Measurements from ENCODE around the gene LAMC1.
"Not testable (repeated sequence)": the region's sequence is repeated elsewhere in the genome, so short reads cannot be mapped to it uniquely, and the experiment has no call there.

LAMC1 gene

DNA sequence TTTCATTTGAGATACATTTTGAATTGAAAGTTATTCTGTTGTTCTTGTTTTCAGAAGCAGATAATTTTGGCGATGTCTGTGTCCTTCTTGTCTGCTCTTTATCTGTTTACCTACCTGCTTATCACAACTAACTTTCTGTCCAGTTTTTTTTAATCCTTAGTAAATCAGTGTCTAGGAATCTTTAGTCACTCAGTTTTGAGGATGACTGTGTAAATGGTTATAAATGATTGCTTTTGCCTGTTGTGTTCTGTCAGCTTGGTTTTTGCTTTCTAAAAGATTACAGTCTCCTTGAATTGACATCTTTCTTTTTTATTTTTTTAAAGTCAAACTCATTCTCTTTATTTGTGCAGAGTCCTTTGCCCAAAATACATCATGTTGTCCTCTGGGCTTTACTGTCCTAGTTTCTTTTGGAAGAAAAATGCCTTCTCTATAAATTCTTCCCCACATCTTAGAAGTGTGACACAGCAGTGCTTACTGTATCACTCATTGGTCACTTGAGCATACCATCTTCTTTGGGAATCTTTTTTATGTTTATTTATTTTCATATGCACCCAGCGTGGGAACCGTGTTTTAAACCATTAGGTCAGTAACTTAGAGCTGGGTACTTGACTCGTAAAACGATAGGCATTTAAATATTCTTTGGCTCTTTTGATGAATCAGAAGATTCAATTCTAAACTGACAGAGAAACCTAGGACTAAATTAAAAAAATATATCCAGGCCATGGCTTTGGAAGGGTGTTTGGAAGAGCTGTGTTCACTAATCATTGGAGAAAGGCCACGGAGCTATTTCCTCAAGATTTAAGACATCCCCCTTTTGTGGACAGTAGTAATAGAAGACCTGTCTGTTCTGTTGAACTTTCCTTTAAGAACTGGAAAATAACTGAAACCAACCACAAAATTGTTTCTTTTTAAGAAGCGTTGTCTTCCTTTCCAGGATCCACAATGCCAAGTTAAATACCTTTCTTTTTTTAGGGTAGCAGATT lies 20.9 kb downstream of the LAMC1 start:
- DNase-seq: no peak

DNA sequence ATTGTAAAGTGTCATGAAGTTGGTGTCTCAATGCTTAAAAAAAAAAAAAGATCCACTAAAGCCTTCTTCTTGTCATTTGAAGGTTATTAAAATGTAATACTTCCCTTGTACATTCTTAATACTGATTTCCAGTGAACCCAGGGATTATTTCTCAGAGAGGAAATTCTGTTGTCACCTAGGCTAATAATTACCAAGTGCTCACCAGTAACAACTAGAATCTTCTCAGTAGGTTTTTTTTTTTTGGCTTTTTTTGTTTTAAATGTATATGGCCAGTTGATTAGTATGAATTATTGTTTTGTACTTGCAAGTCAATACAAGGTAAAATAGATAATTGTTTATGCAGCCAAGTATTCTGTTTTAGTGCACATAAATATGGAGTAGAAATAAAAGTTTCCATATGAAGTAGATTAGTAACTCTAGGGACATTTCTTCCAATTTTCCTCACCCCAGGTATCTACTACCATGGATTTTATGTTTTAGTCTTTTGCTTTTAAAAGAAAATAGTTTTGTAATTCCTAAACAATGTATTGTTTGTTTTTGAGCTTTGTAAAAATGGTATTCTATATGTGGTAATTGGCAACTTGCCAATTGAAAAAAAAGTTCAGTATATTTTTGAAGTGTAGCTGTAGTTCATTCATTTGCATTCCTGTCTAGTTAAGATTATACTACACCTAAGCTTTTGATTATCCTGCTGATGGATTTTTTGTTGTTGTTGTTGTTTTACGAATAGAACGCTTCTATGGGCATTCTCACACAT lies 21.9 kb downstream of the LAMC1 start:
- no peak for DNase-seq

DNA sequence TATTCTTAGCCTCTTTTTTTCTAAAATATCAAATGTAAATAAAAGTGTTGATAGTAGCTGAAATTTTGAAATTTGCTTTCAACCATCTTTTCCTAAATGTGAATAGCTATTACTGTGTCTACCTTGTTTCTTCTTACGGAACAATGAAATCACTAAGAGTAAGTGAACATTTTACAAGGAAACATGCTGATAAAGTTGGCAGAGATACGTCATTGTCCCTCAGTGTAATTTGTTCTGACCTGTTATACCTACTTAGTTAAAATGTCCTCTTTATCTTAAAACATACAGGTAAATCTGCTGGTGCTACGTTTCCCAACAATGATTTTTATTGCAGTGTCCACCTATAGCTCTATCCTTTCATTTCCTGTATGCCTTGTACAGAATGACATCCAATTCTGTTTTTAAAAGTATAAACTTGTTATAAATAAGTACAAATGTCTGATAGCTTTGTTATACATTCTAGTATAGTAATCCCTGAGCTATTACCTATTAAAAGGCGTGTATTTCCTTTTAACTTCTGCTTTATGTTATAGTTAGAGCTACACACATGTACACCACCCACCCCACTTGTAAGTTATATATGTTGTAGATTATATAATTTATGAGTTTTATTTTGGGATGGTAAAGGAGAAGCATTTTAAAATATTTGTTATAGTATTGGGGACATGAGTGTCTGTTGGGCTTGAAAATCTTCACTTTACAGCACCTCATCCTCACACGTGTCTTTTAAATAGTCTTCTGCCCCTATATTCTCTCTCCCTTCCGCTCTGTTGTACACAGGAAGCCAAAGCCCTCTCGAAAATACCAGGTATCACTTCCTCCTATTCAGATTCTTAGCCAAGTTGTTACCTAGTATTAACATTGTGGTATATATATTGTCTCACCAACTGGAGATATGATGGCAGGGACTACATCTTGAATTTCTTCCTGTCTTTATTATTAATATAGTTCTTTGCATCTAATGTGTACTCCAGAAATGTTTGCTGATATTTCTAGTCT lies 25.2 kb downstream of the LAMC1 start:
- no peak for DNase-seq

DNA sequence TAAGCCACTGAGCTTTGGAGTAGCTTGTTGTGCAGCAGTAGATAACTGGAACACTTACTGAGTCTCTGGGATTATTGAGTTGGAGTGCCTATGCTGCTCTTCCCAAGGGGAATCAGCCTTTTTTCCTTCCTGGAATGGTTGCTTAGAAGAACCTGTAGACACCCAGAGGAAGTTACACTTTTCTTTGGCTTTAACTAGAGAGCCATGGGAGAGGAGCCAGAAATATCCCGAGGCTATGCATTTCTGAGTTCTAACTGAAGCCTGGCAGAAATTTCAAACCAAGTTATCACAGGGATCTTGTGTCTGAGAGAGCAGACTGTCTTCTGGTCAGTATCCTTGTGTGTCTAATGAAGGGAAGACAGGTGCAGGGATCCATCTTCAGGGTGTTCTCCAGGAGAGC lies 28.3 kb downstream of the LAMC1 start:
- no peak for DNase-seq

DNA sequence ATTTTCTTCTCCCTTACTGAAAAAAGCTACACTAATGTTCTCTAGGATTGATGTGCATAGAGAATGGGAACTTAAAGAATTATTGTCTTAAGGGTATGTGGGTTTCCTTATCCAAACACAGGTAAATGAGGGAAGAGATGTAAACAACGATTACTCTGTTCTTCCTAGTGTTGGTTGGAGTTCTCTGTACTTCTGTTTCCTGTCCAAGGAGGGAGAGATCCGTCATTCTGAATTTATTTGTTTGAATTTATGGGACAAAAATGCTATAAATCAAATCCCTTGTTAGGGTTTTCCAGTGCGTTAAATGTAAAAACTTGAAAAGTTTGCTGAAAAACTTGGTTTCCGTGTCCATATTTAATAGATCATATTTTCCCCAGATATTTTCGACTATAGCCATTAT lies 29.6 kb downstream of the LAMC1 start:
- no peak for DNase-seq

DNA sequence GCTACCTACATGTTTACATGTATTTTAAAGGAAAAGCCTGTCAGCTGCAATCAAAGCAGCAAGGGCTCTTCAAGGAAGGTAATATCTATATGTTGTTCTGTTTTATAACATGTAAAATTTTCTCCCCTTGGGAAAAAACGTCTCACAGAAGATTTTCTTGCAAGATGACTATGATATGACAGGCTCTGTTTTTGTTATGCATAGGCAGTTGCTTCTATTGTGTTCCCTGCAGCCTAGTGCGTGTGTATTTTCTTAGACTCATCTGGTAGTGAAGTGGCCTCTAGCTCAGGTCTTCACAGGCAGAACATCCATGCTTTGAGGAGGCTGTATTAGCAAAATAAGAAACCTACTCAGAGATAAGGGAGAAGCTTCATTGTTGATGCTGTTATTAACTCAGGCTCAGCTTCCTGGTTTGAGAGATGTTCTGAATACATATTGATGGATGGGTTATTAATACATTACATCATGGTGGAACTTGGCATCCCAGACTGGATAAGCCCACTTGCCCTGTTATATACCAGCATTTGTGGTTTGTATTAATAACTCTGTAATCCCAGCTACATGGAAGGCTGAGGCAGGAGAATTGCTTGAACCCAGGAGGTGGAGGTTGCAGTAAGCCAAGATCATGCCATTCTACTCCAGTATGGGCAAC lies 35.8 kb downstream of the LAMC1 start:
- no peak for DNase-seq

DNA sequence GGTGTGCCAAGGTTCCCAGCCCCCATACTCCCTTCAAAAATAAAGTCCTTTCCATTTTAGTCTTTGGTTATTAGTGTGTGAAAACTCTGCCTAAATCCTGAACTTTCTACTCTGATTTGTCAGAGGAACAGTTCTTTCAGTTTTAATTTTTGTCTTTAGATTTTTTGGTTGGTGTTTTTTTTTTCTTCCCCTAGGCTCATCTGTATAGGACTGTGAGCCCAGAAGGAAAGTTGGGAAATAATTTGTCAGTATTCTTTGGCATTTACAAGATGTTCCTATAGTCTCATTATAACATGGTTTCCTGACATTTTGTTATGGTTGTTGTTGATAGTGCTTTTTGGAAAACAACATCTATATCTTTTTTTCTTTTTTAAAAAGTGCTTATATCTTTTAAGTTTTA lies 38.0 kb downstream of the LAMC1 start:
- no peak for DNase-seq

DNA sequence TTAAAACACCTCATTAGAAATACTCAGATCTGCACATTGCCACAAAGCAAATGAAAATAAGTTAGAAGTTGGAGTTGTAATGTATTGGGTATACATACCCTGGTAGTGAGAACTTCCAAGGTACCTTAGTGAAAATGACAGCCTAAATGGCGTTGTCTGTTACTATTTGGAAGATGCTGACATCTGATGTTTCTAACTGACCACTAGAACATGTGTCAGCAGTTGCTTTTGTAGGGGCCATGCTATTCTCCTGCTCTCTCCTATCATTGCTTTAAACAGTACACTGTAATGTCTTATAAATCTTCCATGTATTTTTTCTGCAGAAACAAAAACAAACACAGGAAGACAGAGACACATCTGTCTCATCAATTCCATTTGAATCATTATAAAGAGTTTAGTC lies 40.1 kb downstream of the LAMC1 start:
- no peak for DNase-seq

DNA sequence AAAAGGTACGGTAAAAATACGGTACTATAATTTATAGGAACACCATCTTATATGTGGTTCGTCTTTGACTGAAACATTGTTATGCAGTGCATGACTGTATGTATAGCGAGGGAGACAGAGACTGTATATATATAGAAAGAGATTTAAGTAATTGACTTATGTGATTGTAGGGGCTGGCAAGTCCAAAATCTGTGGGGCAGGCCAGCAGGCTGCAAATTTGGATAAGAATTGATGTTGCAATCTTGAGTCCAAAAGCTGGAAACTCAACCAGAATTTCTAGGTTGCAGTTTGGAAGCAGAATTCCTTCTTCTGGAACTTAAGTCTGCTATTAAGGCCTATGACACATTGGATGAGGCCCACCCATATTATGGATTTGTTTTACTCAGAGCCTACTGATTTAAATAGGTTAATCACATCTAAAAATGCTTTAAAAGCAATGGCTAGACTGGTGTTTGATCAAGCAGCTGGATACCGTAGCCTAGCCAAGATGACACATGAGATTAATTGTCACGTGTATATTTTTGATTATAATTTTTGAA lies 42.0 kb downstream of the LAMC1 start:
- no peak for DNase-seq

DNA sequence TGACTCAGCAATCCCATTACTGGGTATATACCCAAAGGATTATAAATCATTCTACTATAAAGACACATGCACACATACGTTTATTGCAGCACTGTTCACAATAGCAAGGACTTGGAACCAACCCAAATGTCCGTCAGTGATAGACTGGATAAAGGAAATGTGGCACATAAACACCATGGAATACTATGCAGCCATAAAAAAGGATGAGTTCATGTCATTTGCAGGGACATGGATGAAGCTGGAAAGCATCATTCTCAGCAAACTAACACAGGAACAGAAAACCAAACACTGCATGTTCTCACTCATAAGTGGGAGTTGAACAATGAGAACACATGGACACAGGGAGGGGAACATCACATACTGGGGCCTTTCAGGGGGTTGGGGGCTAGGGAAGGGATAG lies 43.2 kb downstream of the LAMC1 start:
- not testable (repeated sequence) for DNase-seq

DNA sequence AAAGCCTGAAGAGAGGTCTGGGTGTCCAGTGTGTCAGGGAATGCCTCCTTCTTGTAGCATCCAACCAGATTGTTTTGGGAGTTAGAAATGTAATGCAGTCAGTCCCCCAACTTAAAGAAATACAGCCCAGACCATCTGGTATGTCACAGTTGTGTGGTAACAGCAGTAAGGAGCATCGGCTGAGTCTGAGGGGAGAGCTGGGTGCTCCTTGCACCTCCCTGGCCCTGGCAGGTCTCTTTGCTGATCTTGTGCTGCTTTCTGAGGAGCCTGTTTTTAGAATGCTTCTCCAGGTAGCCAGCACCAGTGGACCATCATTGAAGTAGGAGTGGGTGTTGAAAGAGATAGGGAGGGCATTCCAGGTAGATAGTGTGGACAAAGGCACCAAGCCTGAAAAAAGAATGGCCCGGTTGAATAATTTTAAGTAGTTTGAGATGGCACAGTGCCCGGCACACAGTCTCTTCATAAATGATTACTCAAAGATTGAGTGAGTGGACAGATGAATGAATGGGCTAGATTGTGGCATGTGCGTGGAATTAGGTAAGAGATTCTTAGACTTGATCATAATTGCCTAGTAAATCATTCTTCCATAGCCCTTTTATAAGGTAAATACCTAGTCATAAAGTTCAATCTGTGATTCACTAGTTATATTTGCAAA lies 46.5 kb downstream of the LAMC1 start:
- DNase-seq: no peak

DNA sequence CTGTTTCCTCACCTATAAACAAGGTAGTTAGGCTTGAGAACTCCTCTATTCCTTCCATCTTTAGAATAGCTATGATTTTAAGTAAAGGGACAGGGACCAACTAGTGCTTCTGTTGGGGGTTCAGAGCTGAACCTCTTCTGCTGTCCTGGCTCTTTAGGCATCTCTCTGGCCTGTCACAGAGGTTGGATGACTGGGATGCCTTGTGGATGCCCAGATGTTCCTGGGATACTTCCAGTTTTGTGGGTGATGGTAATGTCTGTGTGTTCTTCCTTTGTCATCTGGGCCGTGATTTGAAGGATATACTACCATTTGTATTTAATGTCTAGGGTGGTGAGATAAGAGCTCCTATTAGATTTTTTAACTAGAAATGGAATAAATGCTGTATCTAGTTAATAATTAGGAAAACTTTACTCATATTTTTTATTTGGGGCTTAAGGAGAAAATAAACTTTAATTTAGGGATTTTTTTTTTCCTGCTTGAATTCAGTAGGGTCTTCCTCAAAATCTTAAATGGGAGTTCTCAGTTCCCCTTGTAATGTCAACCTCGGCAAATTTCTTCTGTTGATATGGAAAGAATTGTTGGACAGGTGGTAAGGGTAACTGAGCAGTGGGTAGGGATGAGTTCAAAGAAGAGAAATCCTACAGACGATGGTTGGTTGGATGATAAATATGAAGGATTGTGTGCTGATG lies 47.2 kb downstream of the LAMC1 start:
- no peak for DNase-seq

DNA sequence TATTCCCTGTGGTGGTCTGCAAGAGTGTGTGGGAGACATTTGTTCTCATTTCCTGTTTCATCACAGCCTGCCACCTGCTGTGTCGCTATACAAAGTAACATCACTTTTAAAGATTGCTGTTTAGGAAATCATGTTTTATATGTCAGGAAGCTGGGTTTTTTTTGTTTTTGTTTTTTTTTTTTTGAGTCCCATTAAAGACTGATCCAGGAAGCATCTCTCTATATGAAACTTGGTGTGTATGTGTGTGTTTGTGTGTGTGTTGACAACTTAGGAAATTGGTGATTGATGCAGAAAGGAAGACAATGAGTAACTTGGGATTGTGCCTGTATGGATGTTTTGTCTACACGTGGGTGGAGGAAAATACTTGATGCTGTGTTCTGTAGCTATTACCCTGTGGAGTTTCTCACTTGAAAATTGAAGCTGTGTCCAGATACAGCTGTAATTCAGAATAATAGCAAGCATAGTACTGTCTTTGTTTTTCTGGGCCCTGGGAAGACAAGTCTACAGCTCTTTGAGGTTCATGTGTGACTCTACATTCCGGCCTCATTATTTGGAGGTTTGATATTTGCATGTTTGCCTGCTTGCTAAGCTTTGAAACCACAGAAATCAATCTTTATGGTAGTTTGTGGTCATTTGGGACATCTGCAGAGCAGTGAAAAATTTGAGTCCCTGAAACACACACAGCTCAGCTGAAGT lies 47.9 kb downstream of the LAMC1 start:
- no peak for DNase-seq

DNA sequence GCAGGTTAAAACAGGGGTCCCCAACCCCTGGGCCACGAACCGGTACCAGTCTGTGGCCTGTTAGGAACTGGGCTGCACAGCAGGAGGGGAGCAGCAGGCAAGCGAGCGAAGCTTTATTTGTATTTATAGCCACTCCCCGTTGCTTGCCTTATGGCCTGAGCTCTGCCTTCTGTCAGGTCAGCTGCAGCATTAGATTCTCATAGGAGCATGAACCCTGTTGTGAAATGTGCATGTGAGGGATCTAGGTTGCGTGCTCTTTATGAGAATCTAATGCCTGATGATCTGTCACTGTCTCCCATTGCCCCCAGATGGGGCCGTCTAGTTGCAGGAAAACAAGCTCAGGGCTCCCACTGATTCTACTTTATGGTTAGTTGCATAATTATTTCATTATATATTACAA lies 49.4 kb downstream of the LAMC1 start:
- not testable (repeated sequence) for DNase-seq

DNA sequence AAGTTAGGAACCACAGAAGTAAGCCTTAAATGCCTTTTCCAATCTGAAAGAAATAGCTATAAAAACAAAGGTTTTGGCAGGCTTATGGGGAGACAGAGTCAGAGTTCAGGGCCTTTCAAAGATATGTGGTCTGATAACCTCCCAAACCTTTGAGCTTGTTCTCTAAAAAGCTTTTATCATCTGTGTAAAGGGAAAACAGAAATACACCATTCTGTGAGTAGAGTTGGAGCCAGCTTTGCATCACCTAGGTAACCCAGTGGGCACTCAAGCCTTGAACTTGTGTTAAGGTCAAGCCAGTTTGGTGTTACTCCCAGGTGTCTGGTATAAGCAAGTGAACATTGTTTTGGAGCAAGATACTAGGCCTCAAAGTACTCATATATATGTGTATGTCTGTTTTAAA lies 50.1 kb downstream of the LAMC1 start:
- DNase-seq: no peak

DNA sequence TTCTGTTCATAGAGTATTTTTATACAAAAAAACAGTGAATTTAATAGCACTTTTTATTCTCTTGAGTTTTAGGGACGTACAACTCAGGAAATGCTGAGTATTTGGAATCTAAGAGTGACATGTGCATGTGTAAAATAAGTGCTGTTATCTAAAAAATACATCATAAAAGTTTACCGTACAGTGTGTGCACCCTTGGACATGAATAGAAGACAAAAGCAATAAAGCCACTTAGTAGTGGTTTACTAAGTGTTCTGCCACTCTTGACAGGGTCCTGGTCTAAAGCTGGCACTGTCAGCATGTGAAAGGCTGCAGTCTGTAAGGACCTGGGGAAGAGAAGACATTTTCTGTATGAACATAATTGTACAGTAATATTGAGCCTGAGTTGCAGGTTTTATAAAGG lies 51.0 kb downstream of the LAMC1 start:
- no peak for DNase-seq

DNA sequence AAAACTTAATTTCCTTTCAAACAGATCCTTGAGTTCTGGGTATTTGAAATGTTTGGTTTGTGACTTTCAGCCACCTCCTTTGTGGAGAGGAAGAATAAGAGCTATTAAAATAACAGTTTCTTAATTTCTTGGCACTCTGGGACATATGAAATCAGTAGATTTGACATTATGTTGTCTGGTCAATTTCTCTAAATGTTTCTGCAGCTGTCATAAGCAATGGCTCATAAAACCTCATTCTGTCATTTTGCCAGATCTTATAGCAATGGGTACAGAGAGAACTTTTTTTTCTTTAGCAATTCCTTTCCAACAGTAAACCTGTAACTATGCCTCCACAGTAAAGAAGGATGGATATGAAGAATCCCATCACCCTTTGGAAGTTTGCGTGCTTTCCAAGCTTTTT lies 52.6 kb downstream of the LAMC1 start:
- DNase-seq: no peak

DNA sequence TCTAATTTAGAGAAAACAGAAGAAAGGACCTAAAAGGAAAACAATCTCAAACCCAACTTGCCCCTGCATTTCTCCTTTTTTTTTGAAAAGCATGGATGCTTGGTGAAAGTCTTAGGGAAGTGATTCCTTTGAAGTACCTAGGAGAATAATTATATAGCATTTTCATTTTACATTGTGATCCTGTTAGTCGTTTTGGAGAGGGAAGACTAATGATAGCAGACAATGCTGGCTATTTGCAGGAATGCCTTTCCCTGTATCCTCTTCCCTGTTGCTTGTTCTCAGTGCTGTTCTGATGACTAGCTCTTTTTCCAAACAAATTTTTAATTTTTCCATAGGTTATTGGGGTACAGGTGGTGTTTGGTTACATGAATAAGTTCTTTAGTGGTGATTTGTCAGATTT lies 53.9 kb downstream of the LAMC1 start:
- no peak for DNase-seq

DNA sequence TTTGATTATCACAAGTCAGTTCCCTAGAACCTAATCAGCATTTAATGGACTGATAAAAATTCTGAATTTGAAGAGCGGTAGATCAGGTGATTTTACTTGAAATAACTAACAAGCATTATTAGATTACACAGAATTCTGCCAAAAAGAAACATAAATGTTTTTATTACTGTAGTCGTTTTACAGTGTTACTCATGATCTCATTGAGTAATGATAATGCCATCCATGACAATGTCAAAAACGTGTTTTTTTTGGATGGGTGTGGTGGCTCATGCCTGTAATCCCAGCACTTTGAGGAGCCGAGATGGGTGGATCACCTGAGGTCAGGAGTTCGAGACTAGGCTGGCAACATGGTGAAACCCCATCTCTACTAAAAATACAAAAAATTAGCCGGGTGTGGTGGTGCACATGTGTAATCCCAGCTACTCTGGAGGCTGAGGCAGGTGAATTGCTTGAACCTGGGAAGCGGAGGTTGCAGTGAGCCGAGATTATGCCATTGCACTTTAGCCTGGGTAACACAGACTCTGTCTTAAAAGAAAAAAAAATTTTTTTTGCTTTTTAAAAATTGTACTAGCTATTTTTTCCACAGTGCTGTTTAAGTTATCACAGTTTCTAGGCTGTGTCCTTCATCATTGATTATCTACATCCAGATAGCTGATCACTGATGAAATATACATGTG lies 56.6 kb downstream of the LAMC1 start:
- no peak for DNase-seq

DNA sequence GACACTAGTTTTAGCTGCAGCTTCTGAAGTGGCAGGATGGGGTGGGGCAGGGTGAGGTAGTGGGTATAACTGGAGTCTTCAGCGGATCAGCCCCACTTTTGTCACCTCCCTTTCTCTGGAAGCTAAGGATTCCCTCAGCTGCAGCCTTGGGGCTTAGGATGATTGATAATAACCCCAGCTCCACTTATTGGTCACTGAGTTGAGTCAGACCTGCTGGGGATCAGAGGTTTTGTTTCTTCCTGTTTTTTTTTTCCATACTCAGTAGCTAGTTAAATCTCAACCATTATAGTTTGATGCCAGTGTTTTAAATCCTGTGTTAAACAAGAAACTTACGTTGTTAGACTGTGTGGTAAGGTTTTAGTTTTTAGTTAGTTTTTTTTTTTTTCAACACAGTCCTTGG lies 57.2 kb downstream of the LAMC1 start:
- no peak for DNase-seq
